Mesothelial cell of epicardium (in vitro differentiated cells): ENCODE data around the gene HLX. TPM values are rescaled to one million over a fixed set of nuclear protein-coding genes. Genes with fewer than 3 reads are reported as not detected.

Experiments
- DNase-seq, 2 experiments: peaks; one replicate each; pipeline ENCODE4 v3.0.0; 2021; ENCODE audit warnings: low spot score in 2 of 2; ENCODE audit not compliant: unreplicated experiment in 2 of 2
- H3K27ac Mint-ChIP-seq: 2 replicates; pipeline ENCODE4 v1.8.0; 2021; ENCODE audit warnings: mixed read lengths
- H3K27me3 Mint-ChIP-seq: 2 replicates; pipeline ENCODE4 v1.8.0; 2021; ENCODE audit warnings: low read depth, mixed read lengths
- H3K36me3 Mint-ChIP-seq: 2 replicates; pipeline ENCODE4 v1.8.0; 2021; ENCODE audit warnings: mixed read lengths
- H3K4me1 Mint-ChIP-seq: 2 replicates; pipeline ENCODE4 v1.8.0; 2021; ENCODE audit warnings: mixed read lengths
- H3K4me3 Mint-ChIP-seq: 2 replicates; pipeline ENCODE4 v1.8.0; 2021; ENCODE audit warnings: mild to moderate bottlenecking, moderate library complexity, mixed read lengths
- H3K9me3 Mint-ChIP-seq: 2 replicates; pipeline ENCODE4 v1.8.0; 2021; ENCODE audit warnings: mixed read lengths
- CTCF ChIP-seq: fragments of 200-600 bp; sonication (generic); IDR thresholded peaks from one replicate; pipeline ENCODE4 v1.5.0; 2021; ENCODE audit warnings: antibody characterized with exemption; ENCODE audit not compliant: unreplicated experiment
- total RNA-seq: library from RNA; stranded (reverse); gene quantifications from 3 replicates; pipeline ENCODE4 v1.2.1, GENCODE V29; 2021

HLX gene
- total RNA-seq, 1 donor from 2014 or later: 1.3 TPM

GRCh38 chr1:220915117-220915440 is 35.8 kb downstream of the HLX start:
- Mint-ChIP-seq H3K4me1 (peaks cover 5% of the 10 kb centered on the region), H3K27me3 (peaks cover 85% of the 10 kb centered on the region), H3K9me3 (no peaks in the 10 kb centered on the region), H3K36me3 (no peaks in the 10 kb centered on the region), H3K4me3 (no peak overlapping the region), H3K27ac (no peak overlapping the region)
- TF ChIP-seq CTCF: no peak
- no peak for DNase-seq

GRCh38 chr1:220915954-220916353 is 36.7 kb downstream of the HLX start:
- no peak for TF ChIP-seq CTCF
- DNase-seq: no peak
- H3K4me1 Mint-ChIP-seq: peaks cover 5% of the 10 kb centered on the region
- H3K4me3 Mint-ChIP-seq: no peak overlapping the region
- no peaks in the 10 kb centered on the region for H3K36me3 Mint-ChIP-seq
- H3K27me3 Mint-ChIP-seq: peaks cover 87% of the 10 kb centered on the region
- no peaks in the 10 kb centered on the region for H3K9me3 Mint-ChIP-seq
- H3K27ac Mint-ChIP-seq: no peak overlapping the region

- Mint-ChIP-seq H3K4me3 (no peak overlapping the region), H3K4me1 (peaks cover 5% of the 10 kb centered on the region), H3K36me3 (no peaks in the 10 kb centered on the region), H3K27me3 (peaks cover 88% of the 10 kb centered on the region), H3K9me3 (no peaks in the 10 kb centered on the region), H3K27ac (no peak overlapping the region)
- TF ChIP-seq CTCF: no peak
- no peak for DNase-seq
Measured at GRCh38 chr1:220917101-220917500, 37.9 kb downstream of the HLX start.

- Mint-ChIP-seq H3K27ac (no peak overlapping the region), H3K4me1 (peaks cover 5% of the 10 kb centered on the region), H3K27me3 (peaks cover 87% of the 10 kb centered on the region), H3K9me3 (no peaks in the 10 kb centered on the region), H3K36me3 (no peaks in the 10 kb centered on the region), H3K4me3 (no peak overlapping the region)
- TF ChIP-seq CTCF: no peak
- no peak for DNase-seq
Measured at GRCh38 chr1:220917535-220918209, 38.4 kb downstream of the HLX start.

GRCh38 chr1:220918285-220918951 is 39.2 kb downstream of the HLX start:
- no peak for DNase-seq
- no peak overlapping the region for H3K27ac Mint-ChIP-seq
- peaks cover 84% of the 10 kb centered on the region for H3K27me3 Mint-ChIP-seq
- no peaks in the 10 kb centered on the region for H3K9me3 Mint-ChIP-seq
- H3K36me3 Mint-ChIP-seq: no peaks in the 10 kb centered on the region
- H3K4me3 Mint-ChIP-seq: no peak overlapping the region
- peaks cover 5% of the 10 kb centered on the region for H3K4me1 Mint-ChIP-seq
- no peak for TF ChIP-seq CTCF
